ENCODE results near the gene ARL17B.
"Not testable (repeated sequence)": the region's sequence is repeated elsewhere in the genome, so short reads cannot be mapped to it uniquely, and the experiment has no call there.

Gene ARL17B

GRCh38 chr17:46361755-46362154 is at the start of gene ARL17B:
Gene ARL17B, minus strand, starts transcription at chr17:46361766. Its CDS starts 3,369 bp downstream, at chr17:46358397.
- not testable (repeated sequence) for DNase-seq (ENCODE audit: extremely low spot score, insufficient read length, low read depth)
- peak; percentile 99 for FAIRE-seq

DNA sequence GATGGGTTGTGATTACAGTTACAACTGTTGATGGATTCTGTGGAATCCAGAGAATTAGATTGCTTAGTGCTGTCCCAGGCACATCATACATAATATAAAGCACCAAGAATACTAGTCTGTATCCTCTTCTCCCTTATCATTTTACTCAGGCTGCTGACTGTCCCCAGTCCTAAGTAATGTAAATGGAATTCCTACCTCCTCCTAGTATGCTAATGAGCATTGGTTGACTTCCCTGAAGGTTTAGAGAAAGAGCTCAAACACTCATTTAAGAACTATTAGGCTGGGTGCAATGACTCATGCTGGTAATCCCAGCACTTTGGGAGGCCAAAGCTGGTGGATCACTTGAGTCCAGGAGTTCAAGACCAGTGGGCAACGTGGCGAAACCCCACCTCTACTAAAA is 48.3 kb upstream of the ARL17B start:
- FAIRE-seq; DNase-seq (ENCODE audit: extremely low spot score, insufficient read length, low read depth): not testable (repeated sequence)

- not testable (repeated sequence) for FAIRE-seq; DNase-seq (ENCODE audit: extremely low spot score, insufficient read length, low read depth)
Measured at GRCh38 chr17:46407155-46407554, 45.6 kb upstream of the ARL17B start.

GRCh38 chr17:46401033-46401787 is 39.6 kb upstream of the ARL17B start:
- not testable (repeated sequence) for FAIRE-seq; DNase-seq (ENCODE audit: extremely low spot score, insufficient read length, low read depth)

GRCh38 chr17:46400543-46400942 is 39.0 kb upstream of the ARL17B start:
- FAIRE-seq; DNase-seq (ENCODE audit: extremely low spot score, insufficient read length, low read depth): not testable (repeated sequence)

DNA sequence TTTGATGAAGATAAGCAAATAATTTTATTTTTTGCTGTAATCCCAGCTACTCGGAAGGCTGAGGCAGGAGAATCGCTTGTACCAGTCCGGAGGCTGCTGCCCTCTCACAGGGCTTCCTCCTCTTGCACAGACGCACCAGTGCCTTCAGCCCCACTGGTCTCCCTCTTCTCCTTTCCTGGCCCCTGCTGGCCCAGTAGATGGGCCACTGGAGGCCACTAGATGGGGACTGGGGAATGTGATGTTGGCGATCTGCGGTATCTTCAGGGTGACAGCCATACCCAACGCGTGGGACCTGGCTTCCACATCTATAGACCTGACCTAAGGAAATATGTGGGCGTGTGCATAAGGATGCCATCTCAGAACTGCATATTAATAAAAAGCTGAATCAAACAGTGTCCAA is 38.4 kb upstream of the ARL17B start:
- FAIRE-seq; DNase-seq (ENCODE audit: extremely low spot score, insufficient read length, low read depth): not testable (repeated sequence)

DNA sequence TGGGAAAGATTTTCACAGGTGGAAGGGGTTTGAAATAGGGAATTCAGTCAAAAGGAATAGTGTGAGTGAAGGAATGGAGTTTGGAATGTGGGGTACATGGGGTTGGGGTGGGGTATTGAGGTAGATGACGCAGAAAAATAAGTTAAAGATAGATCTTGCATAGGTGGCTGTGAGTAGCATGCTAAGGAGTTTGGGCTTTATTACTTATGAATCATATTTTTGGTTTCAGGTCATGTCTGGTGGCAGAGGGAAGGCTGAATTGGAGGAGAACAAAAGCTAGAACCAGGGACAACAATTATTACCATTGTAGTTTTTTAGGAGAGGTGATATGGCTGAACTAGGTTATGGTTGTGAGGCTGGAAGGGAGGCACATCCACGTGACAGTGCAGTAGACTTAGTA is 34.7 kb upstream of the ARL17B start:
- FAIRE-seq; DNase-seq (ENCODE audit: extremely low spot score, insufficient read length, low read depth): not testable (repeated sequence)

DNA sequence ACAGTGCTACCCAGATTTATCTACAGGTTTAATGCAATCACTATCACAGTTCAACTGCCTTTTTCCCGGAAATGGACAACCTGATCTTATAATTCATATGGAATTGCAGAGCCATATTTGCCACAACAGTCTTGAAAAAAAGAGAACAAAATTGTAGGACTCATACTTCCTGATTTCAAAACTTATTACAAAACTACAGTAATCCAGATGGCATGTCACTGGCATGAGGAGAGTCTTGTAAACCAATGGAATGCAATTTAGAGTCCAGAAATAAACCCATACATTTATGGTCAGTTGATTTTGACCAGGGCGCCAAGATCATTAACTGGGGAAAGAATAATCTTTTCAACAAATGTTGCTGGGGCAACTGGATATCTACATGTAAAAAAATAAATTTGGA is 32.1 kb upstream of the ARL17B start:
- FAIRE-seq; DNase-seq (ENCODE audit: extremely low spot score, insufficient read length, low read depth): not testable (repeated sequence)

DNA sequence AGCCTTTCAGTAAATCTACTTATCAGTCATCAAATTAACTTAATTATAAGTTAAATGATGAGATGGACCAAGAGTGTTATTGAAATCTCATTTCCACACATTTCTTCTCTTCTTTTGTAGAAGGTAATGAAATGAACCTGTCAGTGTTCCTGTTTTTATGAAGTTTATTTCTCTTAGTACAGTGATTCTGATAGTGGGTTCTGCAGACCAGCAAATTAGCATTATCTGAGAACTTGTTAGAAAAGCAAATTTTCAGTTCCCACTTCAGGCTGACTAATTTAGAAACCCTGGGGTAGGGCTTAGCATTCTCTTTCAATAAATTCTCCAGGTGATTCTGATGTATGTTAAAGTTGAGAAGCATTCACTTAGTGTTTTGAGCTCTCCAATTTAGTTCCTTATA is 23.9 kb upstream of the ARL17B start:
- FAIRE-seq = peak; percentile 82
- DNase-seq (ENCODE audit: extremely low spot score, insufficient read length, low read depth) = not testable (repeated sequence)

- FAIRE-seq; DNase-seq (ENCODE audit: extremely low spot score, insufficient read length, low read depth): not testable (repeated sequence)
Measured at GRCh38 chr17:46383118-46383517, 21.6 kb upstream of the ARL17B start.

- not testable (repeated sequence) for DNase-seq (ENCODE audit: extremely low spot score, insufficient read length, low read depth)
- peak; percentile 75 for FAIRE-seq
Measured at GRCh38 chr17:46373418-46373817, 11.9 kb upstream of the ARL17B start.

- not testable (repeated sequence) for FAIRE-seq; DNase-seq (ENCODE audit: extremely low spot score, insufficient read length, low read depth)
Measured at GRCh38 chr17:46372236-46373229, 11.0 kb upstream of the ARL17B start.

- not testable (repeated sequence) for FAIRE-seq; DNase-seq (ENCODE audit: extremely low spot score, insufficient read length, low read depth)
Measured at GRCh38 chr17:46367520-46367919, 6.0 kb upstream of the ARL17B start.

GRCh38 chr17:46361145-46361735 is 326 bp downstream of the ARL17B start:
- DNase-seq (ENCODE audit: extremely low spot score, insufficient read length, low read depth) = not testable (repeated sequence)
- FAIRE-seq = peak; percentile 51

GRCh38 chr17:46353856-46354255 is 7.7 kb downstream of the ARL17B start:
- DNase-seq (ENCODE audit: extremely low spot score, insufficient read length, low read depth); FAIRE-seq: not testable (repeated sequence)

GRCh38 chr17:46349060-46349459 is 12.5 kb downstream of the ARL17B start:
- not testable (repeated sequence) for FAIRE-seq; DNase-seq (ENCODE audit: extremely low spot score, insufficient read length, low read depth)

DNA sequence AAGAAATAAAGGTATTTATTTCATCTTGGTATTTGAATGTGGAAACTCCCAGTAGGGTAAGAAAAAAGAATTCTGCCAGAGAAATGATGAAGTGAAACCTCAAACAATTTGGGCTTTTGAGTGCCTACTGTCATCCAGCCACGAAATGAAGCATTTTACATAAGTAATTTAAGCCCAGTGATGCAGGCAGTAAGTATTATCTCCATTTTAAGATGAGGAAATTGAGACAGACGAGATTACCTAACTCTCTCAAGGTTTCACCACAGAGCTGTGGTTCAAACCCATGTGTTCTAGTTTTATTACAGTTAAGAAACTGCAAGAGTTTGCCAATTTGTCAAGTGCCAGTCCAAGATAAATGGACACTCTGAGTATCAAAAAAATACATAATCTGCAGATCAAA is 13.2 kb downstream of the ARL17B start:
- not testable (repeated sequence) for DNase-seq (ENCODE audit: extremely low spot score, insufficient read length, low read depth); FAIRE-seq

- not testable (repeated sequence) for FAIRE-seq; DNase-seq (ENCODE audit: extremely low spot score, insufficient read length, low read depth)
Measured at GRCh38 chr17:46342131-46342530, 19.4 kb downstream of the ARL17B start.

GRCh38 chr17:46341220-46341619 is 20.3 kb downstream of the ARL17B start:
- not testable (repeated sequence) for DNase-seq (ENCODE audit: extremely low spot score, insufficient read length, low read depth); FAIRE-seq

- not testable (repeated sequence) for FAIRE-seq; DNase-seq (ENCODE audit: extremely low spot score, insufficient read length, low read depth)
Measured at GRCh38 chr17:46294831-46295230, 66.7 kb downstream of the ARL17B start, which contains the start of gene LRRC37A. Gene LRRC37A, plus strand, starts transcription at chr17:46295131. Its CDS starts 3 bp downstream, at chr17:46295134.
